ENCODE measurements around the gene DPF3. TPM values are rescaled to one million over a fixed set of nuclear protein-coding genes. Genes with fewer than 3 reads are reported as not detected.
"Not testable (repeated sequence)": the region's sequence is repeated elsewhere in the genome, so short reads cannot be mapped to it uniquely, and the experiment has no call there.

Gene DPF3
- polyA plus RNA-seq, 4 donors = 4.4 to 6.0 (median 5.3) TPM

DNA sequence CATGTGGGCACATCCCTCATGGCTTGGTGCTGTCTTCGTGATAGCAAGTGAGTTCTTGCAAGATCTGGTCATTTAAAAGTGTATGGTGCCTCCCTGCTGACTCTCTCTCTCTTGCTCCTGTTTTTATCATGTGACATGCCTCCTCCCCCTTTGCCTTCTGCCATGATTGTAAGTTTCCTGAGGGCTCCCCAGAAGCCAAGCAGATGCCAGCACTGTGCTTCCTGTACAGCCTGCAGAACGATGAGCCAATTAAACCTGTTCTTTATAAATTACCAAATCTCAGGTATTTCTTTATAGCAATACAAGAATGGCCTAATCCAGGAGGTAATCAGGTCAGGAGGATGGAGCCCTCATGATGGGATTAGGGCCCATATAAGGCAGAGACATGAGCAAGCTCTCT is 116.3 kb downstream of the DPF3 start:
- DNase-seq (ENCODE audit: low read depth in 4 of 4, low spot score in 2 of 4) = no peak

DNA sequence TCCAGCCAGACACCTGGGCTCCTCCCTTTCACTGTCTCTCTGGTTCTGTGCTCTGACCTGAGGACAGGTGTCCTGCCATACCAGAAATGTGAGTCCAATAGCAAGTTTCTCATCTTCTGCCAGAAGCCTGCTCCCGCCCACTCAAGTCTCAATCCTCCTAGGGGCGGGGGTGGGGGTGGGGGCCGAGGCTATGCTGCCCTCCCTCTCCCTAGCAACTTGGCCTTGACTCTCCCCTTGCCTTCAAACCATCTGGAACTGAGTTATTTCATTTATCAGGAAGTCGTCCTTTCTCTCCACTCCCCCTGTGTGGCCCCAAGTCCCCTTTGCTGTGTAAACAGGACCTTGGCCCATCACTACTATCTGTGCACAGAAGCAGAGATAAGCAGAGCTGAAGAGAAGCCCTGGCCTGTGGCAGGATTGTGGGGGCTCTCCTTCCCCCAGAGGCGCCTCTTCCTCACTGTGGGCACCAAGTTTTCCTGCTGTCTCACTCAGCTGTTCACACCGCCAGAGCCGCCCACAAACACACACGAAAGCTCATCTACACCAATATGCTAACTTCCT is 117.1 kb downstream of the DPF3 start:
- no peak for DNase-seq (ENCODE audit: low read depth in 4 of 4, low spot score in 2 of 4)

DNA sequence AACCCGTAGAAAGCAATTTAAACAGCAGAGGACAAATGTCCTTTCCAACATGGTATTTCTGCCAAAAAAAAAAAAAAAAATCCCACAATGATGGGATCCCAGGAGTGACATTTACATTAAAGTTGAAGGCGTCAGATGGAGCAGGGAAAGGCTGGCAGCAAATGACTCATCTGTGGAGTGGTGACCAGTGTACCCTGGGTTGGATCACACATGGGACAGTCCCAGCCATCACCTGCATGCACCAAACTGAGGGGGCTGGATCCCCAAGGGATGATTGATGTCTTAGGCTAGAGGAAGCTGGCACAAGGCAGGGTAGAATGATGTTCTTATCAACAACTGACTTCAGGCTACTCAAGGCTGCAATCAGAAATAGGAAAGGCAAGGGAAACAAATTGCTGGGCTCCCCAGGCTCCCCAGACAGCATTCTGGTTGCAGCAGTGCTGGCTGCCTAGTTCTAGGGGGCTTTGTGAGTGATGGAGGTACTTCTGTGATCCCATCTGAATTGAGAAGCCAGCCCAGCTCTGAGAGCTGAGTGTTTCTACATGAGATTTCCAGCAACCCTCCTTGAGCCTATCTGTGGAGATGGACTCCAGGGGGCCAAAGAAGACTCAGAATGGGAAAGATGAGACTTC is 117.9 kb downstream of the DPF3 start:
- no peak for DNase-seq (ENCODE audit: low read depth in 4 of 4, low spot score in 2 of 4)

DNA sequence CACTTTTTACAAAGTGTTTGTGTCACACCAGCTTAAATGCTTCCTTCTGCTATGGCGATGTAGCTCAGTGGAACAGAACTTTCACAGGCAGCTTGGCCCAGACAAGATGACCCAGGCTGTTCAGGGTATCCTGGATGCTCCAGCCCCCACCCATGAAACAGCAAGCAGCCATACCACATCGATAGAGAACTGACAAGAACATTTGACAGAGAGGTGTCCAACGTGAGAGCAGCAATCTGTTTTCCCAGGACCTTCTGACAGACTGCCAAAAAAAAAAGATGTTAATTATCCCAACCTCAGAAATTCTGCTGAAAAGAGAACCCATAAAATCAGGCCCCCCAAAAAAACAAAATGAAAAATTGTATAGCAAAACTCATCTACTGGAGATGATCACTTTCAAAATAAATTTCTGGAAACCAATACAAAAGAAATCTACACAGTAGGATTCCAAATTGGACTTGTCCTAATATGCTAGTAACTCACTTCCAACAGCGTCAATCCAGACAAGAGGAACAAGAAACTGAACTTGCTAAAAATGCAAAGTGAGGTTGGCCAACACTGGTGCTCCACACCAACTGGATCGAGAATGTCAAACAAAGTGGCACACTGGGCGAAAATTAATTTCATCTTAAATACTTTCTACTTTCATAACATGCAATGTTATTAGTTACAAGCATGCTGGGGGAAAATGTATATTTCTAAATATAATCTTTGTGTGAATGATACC is 118.8 kb downstream of the DPF3 start:
- no peak for DNase-seq (ENCODE audit: low read depth in 4 of 4, low spot score in 2 of 4)

DNA sequence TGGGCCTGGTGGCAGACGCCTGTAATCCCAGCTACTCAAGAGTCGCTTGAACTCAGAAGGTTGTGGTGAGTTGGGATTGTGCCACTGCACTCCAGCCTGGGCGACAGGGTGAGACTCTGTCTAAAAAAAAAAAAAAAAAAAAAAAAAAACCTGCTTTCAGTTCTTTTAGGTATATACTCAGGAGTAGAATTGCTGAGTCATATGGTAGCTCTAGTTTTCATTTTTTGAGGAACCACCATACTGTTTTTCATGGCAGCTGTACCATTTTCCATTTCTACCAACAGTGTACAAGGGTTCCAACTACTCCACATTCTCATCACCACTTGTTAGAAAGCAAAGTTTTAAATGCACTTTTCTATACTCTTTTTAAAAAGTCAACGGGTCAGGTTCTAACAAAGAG is 119.8 kb downstream of the DPF3 start:
- DNase-seq (ENCODE audit: low read depth in 4 of 4, low spot score in 2 of 4) = no peak

DNA sequence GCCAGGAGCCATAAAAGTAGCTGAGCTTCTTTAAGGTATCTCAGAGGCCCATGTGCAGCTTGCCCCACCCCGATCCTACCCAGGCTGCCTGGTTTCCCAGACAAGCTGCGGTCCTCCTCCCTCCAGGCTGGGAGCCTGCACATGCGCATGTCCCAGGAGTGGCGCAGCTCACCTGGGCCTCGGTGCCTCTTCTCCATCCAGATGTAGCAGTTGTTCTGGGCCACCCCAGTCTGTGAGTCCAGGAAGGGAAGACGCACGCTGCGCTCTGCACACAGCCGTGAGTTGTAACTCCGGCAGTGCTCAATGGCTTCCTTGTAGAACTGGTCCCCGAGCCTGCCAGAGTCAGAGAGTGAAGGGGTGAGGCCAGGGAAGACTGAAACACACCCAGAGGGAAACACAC is 122.3 kb downstream of the DPF3 start:
- no peak for DNase-seq (ENCODE audit: low read depth in 4 of 4, low spot score in 2 of 4)

DNA sequence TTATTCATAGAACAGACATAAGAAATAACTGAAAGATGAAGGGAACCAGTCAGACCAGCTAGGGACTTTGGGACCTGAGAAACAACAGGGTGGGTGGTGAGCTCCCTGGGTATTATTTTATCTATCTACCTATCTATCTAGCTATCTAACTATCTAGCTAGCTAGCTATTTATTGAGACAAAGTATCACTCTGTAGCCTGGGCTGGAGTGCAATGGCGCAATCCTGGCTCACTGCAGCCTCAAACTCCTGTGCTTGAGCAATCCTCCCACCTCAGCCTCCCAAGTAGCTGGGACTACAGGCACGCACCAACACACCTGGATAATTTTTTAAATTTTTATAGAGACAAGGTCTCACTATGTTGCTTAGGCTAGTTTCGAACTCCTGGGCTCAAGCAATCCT is 127.6 kb downstream of the DPF3 start:
- DNase-seq (ENCODE audit: low read depth in 4 of 4, low spot score in 2 of 4) = no peak

DNA sequence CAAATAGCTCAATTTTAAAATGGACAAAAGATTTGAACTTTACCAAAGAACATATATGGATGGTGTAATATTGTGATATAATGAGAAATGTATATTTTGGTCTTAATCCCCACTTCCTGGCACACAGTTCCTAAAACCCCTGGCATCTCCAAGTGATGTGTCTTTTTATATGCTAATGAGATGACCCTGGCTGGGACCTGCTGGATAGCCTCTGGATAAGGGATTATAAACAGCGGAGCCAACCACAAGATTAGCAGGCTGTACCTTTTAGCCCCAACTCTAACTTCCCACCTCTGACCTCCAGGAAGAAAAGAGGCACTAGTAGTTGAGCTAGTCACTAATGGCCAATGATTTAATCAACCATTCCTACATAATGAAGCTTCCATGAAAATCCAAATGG is 130.0 kb downstream of the DPF3 start:
- DNase-seq (ENCODE audit: low read depth in 4 of 4, low spot score in 2 of 4) = no peak

DNA sequence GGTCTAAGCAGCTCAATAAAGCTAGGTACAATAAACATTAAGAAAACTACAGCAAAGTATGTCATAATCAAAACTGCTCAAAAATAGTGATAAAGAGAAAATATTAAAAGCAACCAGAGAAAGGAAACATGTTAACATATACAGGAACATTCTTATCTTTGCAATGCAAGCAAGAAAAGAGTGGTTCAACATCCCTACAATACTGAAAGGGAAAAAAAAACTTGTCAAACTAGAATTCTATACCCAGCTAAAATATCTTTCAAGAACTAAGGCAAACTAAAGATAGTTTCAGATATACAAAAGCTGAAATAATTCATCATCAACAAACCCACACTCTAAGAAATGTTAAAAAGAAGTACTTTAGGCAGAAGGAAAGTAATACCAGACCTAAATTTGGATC is 134.2 kb downstream of the DPF3 start:
- DNase-seq (ENCODE audit: low read depth in 4 of 4, low spot score in 2 of 4) = no peak

DNA sequence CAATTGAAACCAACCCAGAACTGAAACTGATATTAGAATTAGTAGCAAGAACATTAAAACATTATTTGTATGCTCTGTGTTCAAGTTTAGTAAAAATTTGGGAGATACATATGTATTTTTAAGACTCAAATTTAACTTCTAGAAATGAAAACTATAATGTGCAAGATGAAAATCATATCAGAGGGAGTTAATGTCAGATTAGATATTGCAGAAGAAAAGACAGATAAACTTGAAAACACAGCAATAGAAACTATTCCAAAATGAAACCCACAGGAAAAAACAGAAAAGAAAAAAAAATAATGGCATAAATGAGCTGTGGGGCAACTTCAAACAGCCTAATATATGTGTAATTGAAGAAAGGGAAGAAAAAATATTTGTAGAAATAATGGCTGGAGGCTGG is 134.9 kb downstream of the DPF3 start:
- no peak for DNase-seq (ENCODE audit: low read depth in 4 of 4, low spot score in 2 of 4)

DNA sequence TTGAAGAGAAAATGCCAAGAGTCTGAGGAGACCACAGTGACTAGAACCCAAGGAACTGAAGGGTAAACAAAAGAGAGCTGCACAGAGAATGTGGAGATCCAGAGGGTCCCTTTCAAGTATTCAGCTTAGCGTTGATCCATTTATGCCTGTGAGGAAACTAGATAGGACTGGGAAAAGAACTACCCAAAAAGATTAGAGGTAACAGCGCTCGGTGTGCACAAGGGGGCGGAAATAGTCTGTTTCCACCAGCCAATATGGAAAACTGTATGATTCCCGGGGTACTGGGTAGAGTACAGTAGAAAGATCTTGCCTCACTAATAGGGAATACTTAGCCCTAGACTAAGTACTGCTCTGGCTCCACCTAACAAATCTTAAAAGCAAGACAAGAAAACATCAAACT is 135.5 kb downstream of the DPF3 start:
- DNase-seq (ENCODE audit: low read depth in 4 of 4, low spot score in 2 of 4) = no peak

DNA sequence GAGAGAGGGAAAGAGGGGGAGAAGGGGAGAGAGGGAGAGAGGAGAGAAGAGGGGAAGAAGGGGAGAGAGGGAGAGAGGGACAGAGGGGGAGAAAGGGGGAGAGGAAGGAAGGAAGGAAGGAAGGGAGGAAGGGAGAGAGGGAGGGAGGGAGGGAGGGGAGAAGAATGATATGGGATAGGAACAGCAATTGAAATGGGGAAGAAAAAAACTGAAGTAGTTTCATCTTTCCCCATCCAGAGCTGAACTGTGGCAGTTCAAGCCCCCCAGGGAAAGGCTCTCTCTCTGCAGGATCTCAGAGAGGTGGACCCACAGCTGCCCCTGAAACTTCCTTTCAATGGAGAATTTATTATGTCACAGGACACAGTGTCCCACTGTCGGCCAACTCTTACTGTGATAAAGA is 136.9 kb downstream of the DPF3 start:
- no peak for DNase-seq (ENCODE audit: low read depth in 4 of 4, low spot score in 2 of 4)

DNA sequence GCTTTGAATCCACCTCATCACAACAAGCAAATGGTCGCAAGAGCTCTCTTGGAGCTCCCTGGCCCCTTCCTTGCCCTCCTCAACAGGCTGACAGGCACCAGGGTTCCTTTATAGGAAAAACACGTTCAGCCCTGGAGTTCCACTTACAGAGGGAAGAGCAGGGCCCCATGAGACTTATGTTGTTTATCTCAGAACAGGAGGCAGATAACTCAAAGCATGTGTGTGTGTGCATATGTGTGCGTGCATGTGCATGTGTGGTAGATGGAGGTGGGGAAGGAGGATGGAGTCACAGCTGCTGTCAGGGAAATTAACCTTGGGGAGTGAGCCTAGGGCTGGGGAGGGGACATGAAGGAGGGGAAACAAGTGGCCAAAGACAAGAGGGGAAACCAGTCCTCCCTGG is 138.1 kb downstream of the DPF3 start:
- DNase-seq (ENCODE audit: low read depth in 4 of 4, low spot score in 2 of 4) = no peak

DNA sequence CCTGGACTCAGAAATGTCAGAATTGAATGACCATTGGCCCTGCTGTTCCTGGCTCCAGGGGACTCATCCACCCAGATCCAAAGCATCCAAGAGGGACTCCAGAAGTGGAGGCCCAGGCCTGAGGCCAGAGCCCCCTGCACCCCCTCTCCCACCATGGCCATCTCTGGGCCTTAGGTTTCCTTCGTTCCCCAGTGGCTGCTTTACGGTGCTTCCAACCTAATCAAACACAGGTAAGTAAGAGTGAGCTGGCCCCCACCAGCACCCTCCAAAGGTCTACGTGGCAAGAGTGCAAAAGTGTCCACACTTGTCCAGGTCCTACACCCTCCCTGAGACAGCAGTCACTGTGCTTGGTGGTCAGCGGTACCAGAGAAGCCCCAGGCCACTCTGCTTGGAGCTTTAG is 139.0 kb downstream of the DPF3 start:
- DNase-seq (ENCODE audit: low read depth in 4 of 4, low spot score in 2 of 4) = no peak

DNA sequence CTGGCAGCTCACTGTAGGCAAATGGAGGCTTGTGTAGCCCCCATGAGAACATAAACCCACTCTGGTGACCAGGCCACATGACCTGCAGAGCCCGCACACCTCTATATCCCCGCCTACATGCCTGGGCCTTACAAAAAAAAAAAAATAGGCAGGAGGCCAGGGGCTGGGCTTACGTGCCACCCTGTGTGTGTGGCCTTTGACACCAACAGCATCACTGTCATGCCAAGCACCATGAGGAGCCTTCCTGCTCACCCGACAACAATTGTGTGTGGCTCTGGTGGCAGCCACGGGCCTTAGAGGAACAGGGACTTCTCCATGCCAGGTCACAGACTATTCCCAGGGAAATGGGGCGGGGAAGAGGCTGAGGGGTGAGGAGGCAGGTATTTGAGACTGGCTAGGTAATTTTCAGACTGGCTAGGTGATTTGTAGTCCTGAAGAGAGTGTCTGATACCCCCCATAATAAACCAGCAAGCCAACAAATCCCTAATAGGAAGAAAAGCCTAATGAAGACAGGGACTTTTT is 140.0 kb downstream of the DPF3 start:
- no peak for DNase-seq (ENCODE audit: low read depth in 4 of 4, low spot score in 2 of 4)

DNA sequence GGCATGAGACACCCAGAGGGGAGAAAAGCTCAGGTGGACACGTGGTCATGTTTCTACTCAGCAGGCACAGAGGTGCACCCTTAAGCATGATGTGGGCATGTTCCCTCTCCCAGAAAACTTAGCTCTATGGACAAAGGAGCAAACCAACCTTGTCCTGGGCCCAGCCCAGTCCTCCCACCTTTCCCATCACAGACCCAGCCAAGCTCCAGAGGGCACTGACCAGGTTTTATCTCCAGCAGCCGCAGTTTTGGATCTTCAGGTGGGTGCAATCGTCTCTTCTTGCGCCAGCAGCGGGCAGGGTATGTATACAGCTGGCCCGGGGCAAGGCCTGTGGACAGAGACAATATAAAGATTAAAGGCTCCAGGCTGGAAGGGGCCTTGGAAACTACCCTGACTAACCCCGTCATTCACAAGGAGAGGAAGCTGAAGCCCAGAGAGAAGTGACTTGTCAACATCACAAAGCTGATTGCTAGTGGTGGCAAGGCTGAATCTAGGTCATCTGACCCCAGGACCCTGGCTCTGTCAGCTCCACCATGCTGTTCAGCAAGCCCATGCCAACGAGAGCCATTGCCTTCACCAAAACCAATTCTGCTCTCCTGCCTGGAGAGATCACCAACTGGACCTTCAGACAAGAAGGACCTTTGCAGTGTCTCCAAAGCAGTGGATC is 140.7 kb downstream of the DPF3 start:
- DNase-seq (ENCODE audit: low read depth in 4 of 4, low spot score in 2 of 4) = no peak

DNA sequence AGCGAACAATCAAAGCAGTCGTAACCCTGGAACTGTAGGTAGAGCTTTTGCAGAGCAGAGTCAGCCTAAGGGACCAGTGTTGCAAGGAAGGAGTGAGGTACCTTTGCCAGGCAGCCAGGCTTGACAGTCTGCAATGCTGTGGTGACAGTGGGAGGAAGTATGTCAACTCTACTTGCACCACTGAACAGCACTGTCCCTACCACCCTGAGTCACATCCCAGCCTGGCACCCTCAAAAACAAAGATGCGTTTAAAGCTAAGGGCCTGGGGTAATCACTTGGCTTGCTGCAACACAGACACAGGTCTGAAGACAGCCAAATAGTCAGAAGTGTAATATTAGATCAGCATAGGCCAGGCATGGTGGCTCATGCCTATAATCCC is 141.9 kb downstream of the DPF3 start:
- no peak for DNase-seq (ENCODE audit: low read depth in 4 of 4, low spot score in 2 of 4)

DNA sequence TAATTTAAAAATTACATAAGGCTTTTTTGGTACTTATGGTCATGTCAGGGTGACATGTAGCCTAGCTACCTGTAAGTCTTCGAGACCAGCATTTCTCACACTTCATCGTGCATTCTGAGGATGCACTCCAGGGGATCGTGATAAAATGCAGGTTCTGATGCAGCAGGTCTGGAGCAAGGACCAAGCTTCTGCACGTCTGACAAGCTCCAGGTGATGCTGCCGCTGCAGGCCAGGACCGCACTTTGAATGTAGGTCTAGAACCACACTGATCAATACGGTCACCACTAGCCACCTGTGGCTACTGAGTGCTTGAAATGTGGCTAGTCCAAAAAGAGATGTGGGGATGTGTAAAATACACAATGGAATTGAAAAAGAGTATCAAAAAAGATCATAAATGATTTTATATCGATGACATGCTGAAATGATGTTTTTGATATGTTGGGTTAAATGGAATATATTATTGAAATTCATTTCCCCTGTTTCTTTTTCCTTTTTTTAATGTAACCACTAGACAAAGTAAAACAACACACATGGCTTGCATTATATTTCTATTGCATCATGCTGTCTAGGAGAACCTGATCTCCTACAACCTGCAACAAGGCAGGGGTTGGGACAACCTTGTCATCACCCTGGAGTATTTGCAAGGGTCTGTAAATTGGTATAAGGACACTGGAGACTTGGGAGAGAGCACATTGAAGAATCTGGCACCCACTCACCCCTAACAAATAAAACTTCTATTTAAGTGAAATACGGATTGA is 142.4 kb downstream of the DPF3 start:
- no peak for DNase-seq (ENCODE audit: low read depth in 4 of 4, low spot score in 2 of 4)

DNA sequence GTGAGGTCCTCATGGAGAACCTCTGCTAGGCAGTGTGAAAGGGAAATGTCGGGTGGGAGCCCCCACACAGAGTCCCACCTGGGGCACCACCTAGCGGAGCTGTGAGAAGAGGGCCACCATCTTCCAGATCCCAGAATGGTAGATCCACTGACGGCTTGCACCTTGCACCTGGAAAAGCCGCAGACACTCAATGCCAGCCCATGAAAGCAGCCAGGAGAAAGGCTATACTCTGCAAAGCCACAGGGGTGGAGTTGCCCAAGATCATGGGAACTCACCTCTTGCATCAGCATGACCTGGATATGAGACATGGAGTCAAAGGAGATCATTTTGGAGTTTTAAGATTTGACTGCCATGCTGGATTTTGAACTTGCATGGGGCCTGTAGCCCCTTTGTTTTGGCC is 145.0 kb downstream of the DPF3 start:
- not testable (repeated sequence) for DNase-seq (ENCODE audit: low read depth in 4 of 4, low spot score in 2 of 4)

DNA sequence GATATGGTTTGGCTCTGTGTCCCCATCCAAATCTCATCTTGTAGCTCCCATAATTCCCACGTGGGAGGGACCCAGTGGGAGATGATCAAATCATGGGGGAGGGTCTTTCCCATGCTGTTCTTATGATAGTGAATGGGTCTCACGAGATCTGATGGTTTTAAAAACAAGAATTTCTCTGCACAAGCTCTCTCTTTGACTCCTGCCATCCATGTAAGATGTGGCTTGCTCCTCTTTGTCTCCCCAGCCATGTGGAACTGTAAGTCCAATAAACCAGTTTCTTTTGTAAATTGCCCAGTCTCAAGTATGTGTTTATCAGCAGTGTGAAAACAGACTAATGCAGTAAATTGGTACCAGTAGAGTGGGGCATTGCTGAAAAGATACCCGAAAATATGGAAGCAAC is 146.2 kb downstream of the DPF3 start:
- no peak for DNase-seq (ENCODE audit: low read depth in 4 of 4, low spot score in 2 of 4)
